HUDEP-2 (cell line): Measurements from ENCODE around the gene MYO15A.

ENCODE experiments used
- DNase-seq, 76 experiments: peaks; one replicate each; lab custom pipeline; 2025; ENCODE audit not compliant: unreplicated experiment in 76 of 76; lab: John Stamatoyannopoulos, UW

Gene MYO15A

DNA sequence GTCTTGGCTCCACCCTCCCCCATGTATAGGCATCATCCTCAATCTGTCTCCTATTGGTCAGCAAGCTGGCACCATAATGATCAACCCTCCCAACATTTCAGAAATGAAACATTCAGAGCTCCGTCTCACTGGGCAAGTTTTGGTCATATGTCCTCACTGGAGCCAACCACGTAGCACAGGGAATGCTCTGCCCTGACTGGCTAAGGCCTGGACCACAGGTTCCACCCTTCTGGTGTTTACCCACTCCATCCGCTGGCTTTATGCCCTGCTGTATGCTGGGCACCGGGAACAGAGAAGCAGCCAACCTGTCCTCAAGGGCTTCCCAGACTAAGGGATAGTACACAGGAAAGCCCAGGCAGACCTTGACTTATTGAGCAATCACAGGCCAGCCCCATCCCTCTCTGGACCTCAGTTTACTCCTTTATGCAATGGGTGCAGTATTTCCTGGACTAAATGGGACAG lies 20.5 kb downstream of the MYO15A start:
- DNase-seq, result no peak

DNA sequence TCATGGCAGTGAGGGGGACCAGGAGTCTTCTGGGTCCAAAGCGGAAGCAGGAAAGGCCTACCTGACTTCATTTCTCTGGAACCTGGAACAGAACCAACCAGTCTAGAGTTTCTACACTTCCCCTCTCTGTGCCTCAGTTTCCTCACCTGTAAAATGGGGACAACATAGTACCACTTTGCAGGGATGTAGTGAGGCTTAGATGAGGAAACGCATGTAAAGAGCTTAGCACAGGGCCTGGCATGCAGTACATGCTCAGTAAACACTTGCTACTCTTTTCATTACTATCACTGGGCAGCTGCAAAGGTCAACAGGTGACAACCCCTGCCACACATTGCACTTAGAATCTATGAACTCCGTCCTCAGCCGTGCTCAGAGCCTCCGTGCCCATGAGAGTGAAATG lies 24.2 kb downstream of the MYO15A start:
- DNase-seq, result no peak

DNA sequence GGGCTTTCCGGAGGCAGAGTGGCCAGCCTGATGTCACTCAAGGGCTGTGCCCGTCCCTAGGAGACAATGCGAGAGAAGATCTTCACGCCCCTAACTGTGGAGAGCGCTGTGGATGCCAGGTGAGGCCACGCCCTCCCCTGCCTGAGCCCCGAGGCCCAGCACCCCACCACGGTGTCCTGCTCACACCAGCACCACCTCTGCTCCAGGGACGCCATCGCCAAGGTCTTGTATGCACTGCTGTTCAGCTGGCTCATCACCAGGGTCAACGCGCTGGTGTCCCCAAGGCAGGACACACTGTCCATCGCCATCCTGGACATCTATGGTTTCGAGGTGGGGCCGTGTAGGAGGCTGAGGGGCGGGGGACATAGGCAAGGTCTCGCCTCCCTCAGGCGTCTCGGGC lies 27.8 kb downstream of the MYO15A start:
- DNase-seq, result no peak

DNA sequence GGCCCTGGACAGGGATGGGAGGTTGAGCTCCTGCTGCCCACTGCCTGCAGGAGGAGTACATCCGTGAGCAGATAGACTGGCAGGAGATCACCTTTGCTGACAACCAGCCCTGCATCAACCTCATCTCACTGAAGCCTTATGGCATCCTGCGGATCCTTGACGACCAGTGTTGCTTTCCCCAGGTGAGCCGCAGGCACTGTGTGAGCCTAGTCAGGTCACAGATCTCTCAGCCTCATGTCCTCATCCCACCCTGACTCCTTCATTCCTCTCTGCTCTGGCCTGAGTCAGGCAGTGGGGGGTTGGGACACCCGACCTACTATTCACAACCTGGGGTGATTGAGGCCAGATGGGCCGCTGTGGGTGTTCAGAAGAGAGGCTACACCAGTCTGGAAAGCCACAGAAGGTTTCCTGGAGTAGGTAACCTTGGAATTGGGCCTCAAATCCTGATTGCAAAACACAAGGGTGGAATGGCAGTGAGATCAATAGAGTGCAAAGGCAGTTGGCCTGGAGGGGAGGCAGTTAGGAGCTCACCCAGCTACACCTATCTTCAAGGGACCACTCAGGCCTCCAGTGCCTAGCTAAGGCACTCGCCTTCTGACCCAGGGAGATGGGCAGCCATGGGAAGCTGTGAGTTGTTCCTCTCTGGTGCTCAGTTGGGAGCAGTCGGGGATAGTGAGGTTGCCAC lies 29.7 kb downstream of the MYO15A start:
- no peak for DNase-seq

DNA sequence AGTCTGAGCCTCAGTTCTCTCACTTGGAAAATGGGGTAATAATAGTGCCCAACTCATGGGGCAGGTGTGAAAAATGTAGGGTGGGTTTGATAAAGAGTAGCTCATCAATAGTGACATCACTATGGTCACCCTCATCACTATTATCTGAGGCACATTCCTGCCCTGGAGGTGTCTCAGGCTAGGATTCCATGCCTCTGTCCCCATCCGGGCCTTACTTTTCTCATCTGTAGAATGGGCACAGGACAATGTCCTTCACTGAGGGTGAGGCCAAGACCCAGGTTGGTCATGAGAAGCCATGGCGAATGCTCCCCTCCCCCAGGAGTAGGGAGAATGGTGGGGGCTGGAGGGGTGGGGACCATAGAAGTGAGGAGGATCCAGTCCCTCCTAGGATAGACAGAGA lies 30.5 kb downstream of the MYO15A start:
- no peak for DNase-seq

DNA sequence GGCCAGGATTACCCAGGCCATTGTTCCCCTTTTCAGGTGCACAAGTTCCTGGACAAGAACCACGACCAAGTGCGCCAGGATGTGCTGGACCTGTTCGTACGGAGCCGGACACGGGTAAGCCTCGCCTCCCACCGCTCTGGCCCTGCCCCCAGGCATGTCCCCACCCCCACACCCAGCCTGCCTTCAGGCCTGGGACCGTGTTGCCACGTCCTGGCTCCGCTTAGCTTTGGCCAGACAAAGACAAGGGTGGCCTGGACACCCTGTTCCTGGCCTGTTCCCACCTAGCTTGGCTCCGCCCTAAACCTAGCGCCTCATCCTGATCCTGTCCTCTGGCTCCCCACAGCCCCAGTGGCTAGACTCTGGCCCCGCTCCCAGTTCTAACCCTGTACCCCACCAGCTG lies 30.9 kb downstream of the MYO15A start:
- DNase-seq, result no peak

DNA sequence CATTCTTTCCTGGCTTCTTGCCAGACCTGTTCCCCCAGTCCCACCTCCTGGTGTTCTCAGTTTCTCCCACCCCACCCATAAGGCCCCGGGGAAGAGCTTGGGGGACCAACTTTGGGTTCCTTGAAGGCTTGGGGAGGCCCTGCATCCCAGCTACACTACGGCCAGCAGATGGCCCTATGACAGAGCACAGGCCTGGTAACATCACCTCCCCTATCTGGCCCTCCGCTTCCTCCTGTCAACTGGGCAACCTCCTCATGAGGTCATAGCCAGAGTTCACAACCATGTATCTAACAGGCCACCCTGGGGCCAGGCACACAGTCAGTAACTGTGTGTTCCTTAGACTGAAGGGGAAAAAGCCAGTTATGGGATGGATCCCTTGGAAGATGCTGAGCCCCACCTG lies 31.4 kb downstream of the MYO15A start:
- peak in 34 of 76 experiments; percentile 6 to 59 (median 28) for DNase-seq

DNA sequence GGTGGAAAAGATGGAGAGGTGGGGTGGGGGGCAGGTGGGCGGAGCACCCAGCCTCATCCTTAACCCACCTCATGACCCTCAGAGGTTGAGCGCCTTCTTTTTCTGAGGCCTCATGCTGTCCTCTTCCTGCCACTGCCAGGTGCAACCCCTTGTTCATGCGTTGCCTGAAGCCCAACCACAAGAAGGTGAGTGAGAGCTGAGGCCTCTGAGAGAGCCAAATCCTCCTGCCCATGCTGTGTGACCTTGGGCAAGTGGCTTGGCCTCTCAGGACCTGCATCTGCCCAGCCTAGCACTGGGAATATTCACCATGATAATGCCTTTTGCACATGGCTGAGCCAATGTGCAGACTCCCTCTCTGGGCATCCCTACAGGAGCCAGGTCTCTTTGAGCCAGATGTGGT lies 32.1 kb downstream of the MYO15A start:
- no peak for DNase-seq

DNA sequence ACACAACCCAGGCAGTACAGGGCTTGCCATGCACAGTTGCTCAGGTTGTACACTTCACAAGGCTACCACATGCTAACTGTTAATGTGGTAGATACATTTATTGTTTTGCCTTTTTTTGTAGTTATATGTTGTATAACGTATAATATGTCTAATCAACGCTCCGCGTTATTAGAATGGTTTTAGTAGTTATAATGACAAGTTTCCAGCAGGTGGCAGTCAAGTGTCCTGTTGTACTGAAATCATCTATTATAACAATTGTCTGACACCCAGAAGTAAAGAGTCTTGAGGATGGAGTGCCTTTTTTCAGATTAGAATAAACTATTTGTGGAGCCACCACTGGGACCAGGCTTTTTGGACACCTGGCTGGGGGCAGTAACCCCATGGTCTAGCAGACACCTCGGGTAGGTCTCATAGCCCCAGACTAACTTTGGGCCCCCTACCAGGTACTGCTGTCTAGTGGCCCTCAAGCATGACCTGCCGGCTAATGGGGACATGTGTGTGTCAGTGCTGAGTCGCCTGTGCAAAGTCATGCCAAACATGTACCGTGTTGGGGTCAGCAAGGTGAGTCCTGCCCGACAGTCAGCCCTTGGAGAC lies 32.8 kb downstream of the MYO15A start:
- peak in 33 of 76 experiments; percentile 8 to 66 (median 41) for DNase-seq

DNA sequence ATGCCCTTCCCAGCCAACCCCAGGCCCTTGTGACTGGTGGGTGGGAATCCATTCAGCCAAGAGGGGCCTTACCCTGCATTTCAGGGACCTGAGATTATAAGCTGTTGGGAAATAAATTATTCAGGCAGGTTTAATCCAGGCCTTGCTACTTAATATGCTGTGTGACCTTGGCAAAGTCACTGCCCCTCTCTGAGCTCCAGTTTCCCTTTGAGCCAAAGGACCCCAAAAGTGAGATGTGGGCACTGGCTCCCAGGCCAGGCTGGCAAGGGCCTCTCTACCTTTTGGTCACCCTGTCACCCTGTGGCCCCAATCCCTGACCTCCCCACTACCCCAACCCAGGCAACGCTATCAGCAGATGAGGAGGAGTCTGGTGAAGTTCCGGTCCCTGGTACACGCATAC lies 33.9 kb downstream of the MYO15A start:
- DNase-seq, result no peak

DNA sequence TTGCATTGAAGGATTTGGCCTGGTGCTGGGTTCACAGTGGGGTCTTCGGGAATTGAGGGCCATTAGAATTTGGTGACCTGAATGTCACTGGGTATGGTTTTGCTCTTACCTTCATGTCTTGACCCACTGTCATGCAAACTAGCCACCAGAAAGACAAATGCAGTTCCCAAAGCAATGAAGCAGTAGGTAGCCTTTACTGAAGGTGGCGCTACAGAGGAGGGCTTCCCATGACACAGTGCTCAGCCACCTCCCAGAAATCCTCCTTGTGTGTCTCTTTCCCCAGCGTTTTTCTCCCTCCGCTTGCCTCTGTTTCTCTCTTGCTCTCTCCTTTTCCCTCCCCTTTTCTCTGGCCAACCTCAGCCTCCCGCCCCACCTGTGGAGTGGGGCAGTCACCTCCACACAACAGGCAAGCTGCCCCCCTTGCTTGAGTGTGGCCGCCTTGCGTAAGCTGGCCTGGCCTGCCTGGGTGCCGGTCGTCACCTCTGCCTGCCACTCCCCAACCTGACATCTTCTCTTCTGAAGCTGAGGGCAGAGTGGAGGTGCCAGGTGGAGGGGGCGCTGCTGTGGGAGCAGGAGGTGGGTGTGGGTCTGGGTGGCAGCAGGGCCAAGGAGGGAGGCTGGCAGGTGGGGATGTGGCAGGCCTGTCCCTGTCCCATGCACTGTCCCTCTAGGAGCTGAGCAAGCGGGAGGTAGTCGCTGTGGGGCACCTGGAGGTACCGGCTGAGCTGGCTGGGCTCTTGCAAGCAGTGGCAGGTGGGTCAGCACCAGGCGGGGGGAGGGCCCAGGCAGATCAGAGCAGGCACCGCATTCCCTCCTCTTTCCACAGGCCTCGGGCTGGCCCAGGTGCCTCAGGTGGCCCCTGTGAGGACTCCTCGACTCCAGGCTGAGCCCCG lies 34.7 kb downstream of the MYO15A start:
- peak in 27 of 76 experiments; percentile 10 to 66 (median 22) for DNase-seq

DNA sequence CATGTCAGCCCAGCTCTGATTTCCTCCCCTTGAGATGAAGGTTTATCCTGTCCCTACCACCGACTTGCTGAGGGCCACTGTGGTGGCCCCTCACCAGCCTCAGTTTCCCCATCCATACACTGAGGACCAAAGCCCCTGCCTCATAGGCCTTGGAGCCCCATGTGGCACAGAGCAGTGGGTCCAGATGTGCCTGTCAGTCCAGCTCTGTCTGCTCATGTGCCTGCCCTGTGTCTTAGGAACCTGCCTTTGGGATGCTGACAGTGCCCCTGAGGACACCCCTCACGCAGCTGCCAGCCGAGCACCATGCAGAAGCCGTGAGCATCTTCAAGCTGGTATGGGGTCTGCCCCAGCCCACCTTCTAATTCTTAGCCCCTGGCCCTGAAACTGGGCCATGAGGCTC lies 35.7 kb downstream of the MYO15A start:
- DNase-seq, result no peak

DNA sequence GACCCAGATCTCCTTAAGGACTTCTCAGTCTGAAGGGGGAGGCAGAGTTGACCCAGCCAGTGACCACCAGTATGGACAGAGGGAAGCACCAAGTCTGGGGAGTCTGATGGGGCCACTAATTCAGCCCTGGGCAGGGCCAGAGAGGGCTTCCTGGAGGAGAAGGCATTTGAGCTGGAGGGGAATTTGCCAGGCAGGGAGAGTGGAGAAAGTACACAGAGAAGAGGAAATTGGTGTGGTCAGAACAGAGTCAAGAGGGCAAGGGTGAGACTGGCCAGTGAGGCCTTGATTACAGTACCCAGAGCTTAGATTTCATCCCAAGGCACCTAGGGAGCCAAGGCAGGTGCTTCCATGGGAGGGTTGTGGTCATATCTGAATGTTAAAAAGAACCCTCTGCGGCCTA lies 36.3 kb downstream of the MYO15A start:
- DNase-seq, result no peak

DNA sequence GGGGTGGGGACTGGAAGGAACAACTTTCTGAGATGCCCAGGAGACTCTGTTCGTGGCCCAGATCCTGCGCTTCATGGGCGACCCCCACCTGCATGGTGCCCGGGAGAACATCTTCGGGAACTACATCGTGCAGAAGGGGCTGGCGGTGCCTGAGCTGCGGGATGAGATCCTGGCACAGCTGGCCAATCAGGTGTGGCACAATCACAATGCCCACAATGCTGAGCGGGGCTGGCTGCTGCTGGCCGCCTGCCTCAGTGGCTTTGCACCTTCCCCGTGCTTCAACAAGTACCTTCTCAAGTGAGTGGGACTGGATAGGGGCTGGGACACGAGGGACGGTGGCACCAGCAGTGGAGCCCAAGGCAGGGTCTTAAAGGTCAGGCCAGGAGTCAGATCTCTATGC lies 37.3 kb downstream of the MYO15A start:
- DNase-seq, result no peak

DNA sequence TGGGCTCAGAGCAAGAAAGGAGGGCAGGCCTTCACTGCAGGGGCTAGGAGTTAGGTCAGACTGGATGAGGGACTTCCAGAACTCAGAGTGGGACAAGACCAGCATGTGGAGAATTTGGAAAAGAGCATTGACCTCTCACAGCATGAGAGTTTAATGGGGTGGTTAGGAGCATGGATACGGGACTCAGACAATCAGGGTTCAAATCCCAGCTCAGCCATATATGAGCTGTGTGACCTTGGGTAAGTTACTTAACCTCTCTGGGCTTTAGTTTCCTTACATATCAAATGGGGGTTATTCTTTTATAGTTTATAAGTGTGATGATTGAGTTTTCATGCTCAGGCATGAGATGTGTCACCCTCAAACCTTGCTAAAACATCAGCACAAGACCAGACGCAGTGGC lies 37.7 kb downstream of the MYO15A start:
- DNase-seq, result no peak

DNA sequence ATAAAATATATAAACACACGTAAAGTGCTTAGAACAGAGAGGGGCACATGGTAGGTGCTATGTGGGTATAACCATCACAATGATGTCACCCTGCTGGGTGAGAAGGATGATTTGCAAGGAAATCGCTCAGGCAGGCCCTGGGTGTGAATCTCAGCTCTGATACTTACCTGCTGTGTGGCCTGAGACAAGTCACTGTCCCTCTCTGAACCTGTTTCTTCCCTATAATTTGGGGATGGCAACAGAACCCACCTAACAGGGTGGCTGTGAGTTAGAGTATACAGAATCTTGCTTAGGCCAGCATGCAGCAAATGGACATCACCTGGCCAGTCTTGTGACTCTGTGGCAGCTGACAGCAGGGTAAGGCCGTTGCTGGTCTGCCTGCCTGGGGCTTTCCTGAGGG lies 38.4 kb downstream of the MYO15A start:
- no peak for DNase-seq

DNA sequence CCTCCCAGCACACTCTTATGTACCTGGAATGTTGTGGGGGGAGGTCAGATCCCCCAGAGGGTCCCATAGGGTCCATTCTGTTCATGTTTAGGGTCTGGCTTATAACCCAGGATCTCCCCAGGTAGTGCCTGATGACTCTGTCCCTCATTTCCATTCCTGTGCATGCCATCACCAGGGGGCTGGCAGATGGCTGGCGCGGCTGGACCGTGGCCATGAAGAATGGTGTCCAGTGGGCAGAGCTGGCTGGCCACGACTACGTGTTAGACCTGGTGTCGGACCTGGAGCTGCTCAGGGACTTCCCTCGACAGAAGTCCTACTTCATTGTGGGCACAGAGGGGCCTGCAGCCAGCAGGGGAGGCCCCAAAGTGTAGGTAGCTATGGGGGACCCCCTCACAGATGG lies 40.0 kb downstream of the MYO15A start:
- no peak for DNase-seq

DNA sequence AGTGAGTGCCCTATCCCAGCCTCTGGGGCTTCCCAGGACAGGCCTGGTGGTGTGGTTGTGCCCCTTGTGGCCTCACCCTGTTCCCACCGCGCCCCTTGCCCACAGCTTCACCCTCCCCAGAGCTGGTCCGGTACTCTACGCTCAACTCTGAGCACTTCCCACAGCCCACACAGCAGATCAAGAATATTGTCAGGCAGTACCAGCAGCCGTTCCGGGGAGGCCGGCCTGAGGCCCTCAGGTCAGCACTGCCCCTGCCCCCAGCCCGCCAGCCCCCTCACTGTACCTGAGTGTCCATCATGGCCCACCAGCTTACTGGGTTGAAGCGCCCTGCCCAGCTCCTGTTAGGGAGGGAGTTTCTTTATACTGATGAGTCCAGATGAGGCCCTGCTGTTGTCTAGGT lies 42.7 kb downstream of the MYO15A start:
- no peak for DNase-seq

DNA sequence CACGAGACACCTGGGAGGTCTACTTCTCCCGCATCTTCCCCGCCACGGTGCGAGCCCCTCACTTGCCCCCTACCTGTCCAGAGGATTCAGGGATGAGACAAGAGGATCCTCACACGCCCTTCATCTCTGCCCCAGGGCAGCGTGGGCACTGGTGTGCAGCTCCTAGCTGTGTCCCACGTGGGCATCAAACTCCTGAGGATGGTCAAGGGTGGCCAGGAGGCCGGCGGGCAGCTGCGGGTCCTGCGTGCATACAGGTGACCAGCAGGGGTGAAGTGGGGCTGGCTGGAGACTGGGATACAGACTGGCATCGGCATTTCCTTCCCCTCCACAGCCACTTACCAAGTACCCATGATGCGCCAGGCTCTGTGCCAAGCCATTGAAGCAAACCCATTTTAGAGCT lies 46.6 kb downstream of the MYO15A start:
- DNase-seq, result no peak

DNA sequence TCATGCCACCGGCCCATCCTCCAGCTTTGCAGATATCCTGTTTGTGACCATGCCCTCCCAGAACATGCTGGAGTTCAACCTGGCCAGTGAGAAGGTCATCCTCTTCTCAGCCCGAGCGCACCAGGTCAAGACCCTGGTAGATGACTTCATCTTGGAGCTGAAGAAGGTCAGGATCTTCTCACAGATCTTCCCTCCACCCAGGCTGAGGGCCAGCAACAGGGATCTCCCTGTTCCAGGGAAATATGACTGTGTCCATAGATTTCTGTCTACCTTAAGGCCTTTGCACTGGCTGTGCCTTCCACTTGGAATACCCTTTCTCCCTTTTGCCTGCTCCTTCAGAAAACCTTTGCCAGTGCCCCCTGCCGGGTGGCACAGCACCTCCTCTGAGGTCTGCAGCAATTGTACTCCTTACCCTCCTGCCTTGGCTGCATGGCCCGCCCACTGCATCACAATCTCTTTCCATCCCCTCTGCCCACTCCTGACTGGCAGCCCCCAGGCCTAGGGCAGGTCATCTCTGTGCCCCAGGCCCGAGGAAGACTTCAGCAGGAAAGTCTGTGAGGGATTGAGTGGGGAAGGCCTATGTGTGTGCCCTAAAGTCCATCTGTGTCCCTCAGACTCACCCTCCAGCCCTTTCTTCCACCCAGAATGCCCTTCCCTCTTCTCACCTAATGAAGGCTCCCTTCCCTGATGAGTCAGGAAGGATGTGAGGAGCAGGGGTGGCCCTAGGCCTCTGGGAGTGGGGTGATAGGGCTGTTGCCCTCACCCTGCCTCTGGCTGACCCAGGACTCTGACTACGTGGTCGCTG lies 47.8 kb downstream of the MYO15A start:
- no peak for DNase-seq

DNA sequence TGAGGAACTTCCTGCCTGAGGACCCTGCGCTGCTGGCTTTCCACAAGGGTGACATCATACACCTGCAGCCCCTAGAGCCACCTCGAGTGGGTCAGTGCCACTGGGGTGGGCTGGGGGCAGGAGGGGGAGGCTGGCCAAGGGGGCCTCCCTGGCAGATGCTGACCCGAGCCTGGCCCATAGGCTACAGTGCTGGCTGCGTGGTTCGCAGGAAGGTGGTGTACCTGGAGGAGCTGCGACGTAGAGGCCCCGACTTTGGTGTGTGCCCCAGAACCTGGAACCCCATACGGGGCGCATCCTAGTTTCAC lies 48.4 kb downstream of the MYO15A start:
- no peak for DNase-seq
